ENCODE results near the gene PTPRJ. TPM values are rescaled to one million over a fixed set of nuclear protein-coding genes. Genes with fewer than 3 reads are reported as not detected.
"Not testable (repeated sequence)": the region's sequence is repeated elsewhere in the genome, so short reads cannot be mapped to it uniquely, and the experiment has no call there.

Gene PTPRJ
- total RNA-seq, 1 donor from 2014 or later, result 0.26 TPM

DNA sequence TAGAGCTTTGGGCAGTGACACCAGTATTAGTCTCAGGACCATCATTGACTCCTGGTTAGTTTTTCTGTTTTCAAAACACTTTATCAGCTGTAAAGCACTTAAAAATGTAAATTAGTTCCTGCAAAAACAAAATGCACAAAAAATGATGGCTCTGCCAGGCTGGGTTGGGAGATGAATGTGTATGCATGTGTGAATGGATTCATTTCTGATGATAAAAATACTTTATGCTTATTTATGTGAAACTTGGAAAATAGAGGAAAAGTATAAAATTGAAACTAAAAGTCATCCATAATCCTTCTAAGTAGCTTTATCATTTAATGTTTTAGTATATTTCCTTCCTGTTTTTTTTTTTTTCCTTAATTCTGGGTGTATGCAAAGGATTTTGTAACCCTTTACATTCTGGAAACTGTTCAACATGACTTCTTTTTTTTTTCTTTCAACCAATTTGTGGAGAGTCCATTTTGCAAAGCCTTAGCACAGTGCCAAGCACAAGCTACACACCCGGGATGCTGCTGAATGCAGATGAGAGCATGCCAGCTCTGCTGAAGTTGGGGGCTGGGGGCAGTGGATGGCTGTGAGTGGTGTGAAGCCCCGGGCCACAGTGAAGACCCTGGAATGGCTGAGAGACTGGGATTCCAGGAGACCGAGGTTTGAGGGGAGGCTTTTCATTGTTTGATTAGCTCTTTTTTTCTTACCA, 37.6 kb downstream of the PTPRJ start:
- no peak for DNase-seq (ENCODE audit: low read depth in 2 of 2)

DNA sequence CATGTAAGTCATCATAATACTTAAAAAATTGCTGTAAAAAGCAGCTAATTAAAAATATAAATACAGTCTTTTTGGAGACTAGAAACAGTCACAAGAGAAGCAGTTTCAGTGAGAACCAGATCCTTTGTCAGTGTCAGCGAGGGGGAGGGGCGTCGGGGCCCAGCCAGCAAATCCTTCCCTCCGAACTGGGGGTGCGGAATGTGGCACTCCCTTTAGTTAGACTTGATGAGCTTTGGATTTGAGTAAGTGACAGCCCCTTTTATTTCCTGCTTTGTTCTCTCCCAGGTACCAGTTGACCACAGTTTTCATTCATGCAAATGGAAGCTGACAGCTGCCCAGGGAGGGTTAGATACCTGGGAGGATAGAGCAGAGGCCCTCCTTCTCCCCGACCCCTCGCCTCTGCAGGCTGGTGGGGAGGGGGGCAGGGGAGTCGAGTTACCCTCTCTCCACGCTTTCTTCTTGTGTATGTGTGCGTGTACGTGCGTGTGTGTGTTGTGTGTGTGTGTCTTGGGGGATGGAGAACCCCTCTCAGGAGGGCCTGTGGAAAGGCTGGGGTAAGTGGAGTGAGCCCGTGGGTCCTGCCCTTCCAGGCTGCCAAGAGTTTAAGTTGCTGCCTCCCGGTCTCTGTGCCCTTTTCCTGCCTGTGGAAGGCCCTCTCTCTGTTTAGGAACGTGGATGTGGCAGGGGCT, 38.3 kb downstream of the PTPRJ start:
- DNase-seq (ENCODE audit: low read depth in 2 of 2), result no peak

DNA sequence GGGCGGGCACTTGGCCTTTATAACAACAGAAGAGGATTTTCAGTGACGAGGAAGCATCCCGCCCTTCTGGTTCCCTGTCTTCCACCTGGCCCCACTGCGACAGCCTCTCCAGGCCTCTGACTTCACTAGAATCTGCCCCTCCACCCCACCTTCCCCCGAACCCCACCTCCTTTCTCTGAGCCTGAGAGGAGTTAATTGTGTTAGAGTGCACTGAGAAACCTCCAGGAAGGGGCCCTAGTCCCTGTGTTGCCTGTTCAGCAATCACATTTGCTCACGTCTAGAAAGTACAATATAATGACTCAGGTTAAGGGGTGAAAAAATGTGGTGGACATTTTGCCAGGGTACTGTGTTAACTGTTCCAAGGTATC, 38.8 kb downstream of the PTPRJ start:
- no peak for DNase-seq (ENCODE audit: low read depth in 2 of 2)

DNA sequence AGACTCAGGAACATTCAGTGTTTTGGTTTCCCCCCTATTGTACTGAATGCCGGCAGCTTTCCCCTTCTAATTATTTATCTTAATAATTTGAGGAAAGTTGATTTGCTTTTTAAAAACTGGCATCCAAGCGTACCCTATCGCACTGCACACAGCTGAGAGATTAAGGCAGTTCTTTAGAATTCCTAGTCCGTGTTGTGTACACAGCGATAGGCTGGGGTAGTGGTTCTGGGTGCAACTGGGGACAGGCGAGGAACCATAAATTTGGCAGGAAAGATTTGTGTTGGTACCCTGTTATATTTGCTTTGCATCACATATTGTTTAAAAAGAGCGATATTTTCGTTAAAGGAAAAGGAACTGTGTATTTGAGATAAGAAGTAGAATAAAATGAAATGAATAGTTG, 39.2 kb downstream of the PTPRJ start:
- DNase-seq (ENCODE audit: low read depth in 2 of 2), result no peak

DNA sequence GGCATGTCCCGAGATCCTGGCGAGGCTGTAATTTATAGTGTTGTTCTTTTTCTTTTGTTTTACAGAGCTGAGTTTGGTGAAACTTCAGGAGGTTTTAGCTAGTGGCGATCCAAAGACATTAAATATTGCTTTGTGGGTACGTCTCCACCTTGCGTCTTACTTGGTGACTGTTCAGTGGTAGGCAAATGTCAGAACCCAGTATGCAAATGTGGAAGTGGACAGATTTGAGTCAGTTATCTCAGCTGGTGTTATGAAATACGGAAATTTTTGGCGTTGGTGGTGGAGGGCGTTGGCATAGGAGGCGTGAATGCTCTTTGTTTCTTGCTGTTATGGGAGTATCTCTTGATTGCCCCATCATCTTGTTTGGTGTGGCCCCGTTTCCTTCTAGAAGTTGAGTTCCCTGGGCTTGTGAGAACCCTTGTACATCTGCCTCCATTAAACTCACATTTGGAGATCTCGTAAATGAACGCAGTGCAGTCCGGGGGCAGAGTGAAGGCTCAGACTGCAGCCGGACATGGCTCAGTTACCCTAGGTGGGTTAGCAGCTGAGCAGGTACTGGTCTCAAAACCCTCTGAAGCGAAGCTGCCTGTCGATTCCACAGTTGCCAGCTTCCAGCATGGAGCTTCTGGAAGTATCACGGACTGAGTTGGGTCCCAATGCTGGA, 39.9 kb downstream of the PTPRJ start:
- no peak for DNase-seq (ENCODE audit: low read depth in 2 of 2)

DNA sequence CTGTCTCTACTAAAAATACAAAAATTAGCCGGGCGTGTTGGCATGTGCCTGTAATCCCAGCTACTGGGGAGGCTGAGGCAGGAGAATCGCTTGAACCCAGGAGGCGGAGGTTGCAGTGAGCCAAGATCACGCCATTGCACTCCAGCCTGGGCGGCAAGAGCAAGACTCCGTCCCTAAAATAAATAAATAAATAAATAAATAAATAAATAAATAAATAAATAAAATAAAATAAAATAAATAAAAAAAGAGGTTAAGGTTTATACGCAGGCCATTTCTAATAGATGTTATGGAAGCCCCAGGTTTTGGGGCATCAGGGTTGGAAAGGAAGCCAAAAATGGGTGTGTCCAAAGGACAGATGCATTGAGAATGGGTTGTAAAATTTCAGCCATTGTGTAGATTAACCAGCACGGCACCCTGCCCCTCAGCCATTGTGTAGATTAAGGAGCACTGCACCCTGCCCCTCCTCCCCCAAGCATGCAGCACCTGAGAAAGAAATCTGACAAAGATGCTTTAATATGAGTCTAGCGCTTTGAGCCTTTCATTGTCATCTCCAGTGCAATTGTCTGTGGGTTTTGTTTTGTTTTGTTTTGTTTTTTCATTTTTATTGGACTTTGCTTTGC, 41.0 kb downstream of the PTPRJ start:
- not testable (repeated sequence) for DNase-seq (ENCODE audit: low read depth in 2 of 2)

DNA sequence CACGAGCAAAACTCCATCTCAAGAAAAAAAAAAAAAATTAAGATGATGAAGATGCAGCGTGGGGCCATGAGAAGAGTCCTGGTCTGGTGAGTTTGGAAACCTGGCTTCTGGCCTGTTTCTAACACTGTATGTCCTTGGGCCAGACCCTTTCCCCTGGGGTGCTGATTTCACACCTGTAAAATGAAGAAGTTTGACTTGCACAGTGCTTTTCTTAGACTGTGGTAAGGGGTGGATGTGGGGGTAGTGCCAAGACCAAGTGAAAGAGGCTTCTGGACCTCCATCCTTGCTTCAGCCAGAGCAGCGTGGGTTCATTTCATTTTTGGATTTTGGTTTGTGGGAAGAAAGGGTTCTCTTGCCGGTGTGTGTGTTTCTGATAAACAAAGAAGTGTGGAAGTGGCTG, 42.1 kb downstream of the PTPRJ start:
- no peak for DNase-seq (ENCODE audit: low read depth in 2 of 2)

DNA sequence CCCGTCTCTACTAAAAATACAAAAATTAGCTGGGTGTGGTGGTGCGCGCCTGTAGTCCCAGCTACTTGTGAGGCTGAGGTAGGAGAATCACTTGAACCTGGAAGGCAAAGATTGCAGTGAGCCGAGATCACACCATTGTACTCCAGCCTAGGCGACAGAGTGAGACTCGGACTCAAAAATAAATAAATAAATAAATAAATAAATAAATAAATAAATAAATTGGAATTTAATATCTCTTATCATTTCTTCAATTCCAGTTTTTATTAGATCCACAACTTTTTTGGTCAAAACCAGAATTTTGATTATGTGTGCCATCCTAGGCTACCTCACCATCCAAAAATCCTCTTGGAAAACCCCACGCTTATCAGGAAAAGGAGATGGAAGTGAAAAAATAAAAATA, 43.2 kb downstream of the PTPRJ start:
- DNase-seq (ENCODE audit: low read depth in 2 of 2), result not testable (repeated sequence)

DNA sequence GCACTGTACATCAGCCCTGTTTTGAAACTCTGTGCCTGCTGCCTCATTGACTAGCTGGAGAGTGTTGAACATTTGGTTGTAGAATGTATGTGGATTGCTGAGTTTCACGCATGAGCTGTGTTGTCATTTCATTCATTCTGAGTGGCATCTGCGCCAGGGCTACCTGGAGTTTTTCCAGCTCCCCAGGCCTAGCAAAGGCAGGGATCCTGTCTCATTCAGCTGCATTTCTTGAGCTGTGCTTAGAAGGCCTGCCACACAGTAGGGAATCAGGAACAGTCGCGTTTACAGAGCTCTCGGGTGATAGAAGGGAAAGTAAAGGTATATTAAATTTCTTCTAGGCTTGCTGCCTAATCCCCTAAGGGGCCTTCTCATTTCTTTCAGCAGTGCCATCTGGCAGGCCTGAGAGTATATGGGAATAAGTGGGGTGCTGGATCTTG, 44.3 kb downstream of the PTPRJ start:
- no peak for DNase-seq (ENCODE audit: low read depth in 2 of 2)

DNA sequence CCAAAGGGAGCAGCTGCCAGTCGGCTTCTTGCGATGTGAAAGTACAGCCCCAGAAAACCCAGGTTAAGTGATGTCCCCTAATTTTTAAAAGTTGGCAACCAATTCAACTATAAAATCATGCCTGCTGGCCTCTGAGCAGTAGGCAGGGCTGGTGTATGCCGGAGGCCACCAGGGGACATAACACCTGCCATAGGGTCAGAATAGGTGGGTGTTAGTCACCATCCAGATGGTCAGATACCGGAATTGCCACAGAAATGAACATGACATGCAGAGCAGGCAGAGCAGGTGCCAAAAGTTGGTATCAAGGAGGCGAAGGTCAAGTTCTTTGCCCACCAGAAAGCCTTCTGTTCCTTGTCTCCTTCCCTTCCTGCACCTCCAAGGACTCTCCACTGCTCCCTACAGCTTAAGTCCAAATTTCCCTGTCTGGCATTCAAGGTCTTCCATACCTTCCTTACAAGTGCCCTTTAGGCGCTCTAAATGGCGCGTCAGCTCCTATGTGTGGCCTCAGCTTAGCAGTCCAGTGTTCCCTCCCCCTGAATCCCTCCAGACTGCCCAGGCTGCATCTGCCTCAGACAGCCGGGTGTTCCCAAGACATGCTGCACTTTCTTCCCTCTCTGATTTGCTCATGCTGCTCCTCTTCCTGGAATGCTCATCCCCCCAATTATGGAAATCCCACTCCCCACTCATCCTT, 45.1 kb downstream of the PTPRJ start:
- no peak for DNase-seq (ENCODE audit: low read depth in 2 of 2)

DNA sequence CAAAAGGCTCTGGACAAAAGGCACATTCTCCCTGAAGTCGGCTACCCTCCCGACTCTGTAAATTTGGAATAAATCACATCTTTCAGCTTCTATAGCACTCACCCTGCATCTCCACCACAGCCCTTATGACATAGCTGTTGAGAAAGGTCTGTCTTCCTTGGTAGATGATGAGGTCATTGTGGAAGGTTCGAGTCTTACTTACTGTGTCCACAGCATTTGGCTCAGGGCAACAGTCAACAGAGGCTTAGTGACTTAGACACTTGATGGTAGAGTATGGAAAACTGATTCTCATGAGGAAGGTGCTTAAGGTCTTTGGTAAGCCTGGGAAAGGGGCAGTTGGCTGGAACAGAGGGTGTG, 45.6 kb downstream of the PTPRJ start:
- DNase-seq (ENCODE audit: low read depth in 2 of 2), result no peak

DNA sequence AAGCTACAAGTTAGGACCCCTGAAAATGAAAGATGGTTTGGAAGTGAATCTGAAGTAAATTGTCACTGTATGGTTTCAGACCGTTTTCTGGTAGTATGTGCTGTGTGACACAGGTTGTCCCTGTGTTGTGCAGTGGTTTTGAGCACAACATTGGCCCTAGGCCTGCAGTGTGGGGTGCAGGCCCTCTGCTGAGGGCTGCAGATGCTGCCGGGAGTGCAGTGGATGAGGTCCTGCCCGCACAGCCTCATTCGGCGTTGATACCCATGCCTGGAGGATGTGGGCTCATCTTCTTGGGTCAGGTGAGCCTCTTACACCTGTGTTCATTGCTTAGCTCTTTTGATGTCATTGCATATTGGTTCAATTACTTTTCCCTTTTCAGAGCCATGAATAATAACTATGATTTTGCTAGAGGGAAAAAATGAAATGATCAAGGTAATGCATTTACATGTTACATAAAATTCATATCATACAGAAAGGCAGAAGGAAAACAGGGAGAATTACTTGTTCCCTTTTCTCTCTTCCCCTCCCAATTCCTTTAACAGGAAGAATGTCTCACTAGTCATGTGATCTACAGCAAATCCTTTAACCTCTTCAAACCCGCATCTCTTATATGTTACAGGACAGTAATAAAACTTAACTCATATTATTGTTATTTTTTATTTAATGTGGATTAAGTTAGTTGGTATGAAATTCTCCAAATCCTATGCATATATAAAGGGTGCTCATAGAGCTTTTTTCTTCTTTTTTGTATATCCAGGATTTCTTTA, 48.7 kb downstream of the PTPRJ start:
- no peak for DNase-seq (ENCODE audit: low read depth in 2 of 2)

DNA sequence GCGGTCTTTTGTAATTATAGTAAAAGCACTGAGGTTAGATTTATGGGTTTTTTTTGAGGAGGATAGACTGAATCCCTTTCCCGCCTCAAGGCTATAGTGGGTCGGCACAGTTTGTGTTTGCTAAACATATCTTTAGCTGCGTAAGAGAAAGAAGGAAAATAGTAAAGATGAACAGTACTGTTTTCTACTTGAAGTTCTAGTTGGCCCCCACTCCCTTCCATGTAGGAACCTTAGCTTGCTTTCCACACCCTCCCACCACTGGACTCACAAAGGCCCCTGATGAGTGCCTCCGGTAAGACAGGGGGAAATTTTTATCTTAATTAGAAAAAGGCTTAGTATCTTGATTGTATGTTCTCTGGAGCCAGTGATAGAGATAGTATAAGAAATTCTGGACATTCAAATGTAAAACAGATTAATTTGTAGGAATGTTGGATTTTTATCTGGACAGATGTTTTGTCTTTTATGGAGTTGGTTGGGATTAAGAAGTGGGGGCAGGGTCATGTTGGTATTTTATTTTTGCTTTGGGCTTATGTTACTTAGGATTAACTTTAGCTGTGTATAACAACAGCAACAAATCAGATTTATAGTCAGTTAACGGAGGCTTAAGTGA, 49.4 kb downstream of the PTPRJ start:
- no peak for DNase-seq (ENCODE audit: low read depth in 2 of 2)

DNA sequence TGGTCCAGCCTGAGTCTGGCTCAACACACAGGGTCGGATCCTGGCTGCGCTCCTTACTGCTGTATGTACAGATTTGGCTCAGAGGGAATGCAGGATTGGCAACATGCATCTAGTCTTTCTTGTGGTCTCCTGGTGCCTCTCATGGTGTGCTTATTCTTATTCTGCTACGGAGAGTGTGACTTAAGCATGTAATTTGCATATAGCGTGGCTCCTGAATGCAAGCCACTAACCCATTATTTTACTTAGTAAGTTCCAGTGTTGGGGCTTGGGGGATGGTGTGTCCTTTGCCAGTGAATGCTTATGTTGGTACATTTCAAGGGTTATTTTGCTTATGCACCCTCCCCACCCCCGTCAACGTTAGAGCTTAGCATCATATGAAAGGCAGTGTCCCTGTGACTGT, 51.2 kb downstream of the PTPRJ start:
- no peak for DNase-seq (ENCODE audit: low read depth in 2 of 2)

DNA sequence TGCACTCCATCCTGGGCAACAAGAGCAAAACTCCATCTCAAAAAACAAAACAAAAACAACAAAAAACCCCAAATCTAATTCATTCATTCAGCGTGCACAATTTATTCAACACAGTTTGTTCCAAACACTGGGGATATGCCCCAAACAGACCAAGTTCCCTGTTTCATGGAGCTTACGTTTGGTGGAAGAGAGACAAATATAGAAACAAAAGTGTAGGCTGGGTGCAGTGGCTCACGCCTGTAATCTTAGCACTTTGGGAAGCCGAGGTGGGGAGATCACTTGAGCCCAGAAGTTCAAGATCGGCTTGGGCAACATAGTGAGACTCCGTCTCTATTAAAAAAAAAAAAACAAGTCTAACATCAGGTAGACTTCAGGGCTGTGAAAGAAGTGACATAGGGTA, 52.4 kb downstream of the PTPRJ start:
- no peak for DNase-seq (ENCODE audit: low read depth in 2 of 2)

DNA sequence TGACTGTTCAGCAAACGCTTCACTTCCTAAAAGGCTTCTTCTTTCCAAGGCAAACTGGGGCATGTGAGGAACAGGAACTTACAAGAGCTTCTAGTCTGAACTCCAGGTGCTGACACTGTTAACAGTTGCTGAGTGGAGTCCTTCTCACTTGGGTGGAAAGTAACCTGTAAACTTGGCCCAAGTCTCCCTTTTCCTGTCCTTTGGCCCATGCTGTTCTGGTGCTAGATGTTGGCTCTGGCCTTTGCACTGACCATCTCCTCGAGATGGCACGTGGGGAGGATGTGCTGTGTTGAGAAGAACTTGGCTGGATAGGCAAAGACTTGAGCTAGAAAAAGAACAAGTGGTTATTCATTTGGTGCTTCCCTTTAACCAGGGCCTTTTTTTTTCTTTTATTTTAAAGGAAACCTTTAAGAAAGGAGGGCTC, 53.6 kb downstream of the PTPRJ start:
- no peak for DNase-seq (ENCODE audit: low read depth in 2 of 2)

DNA sequence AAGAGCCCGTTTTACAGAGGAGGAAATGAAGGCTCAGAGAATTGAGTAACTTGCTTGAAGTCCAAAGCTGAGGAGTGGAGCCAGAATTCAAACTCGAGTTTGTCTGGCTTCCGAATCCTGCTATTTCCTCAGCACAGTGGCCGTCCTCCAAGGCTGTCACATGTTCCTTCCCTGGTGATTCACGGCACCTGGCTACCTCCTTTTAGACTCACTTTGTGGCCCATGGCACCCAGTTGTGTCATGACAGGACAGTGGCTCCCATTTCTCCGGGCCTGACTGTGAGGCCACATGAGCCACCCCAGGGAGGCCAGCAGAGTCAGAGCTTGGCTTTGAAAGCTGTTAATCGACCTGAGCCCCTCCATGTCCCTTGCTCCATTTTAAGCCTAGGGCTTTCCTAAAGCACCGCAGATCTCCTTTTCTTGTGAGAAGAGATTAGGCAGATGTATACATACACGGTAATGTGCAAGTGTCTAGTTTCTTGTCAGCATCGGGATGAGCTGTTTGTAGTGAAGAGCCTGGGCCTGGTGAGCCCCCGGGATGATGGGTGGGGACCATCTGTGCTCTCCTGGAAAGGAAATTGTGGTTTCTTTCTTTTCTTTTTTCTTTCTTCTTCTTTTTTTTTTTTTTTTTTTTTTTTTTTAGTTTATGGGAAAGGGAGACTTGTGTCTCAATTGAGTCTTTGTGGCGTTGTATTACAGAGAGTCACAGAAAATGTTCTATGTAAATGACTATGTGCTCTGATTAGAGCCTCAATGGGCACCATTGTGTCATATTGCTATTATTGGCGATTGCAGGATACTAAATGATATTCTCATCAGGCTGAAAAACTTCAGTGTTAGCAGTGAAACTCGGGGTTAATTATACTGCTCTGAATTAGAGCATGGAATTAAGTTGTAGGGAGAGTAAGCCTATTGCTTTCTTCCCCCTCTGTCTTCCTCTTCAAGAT, 54.8 kb downstream of the PTPRJ start:
- DNase-seq (ENCODE audit: low read depth in 2 of 2), result no peak

DNA sequence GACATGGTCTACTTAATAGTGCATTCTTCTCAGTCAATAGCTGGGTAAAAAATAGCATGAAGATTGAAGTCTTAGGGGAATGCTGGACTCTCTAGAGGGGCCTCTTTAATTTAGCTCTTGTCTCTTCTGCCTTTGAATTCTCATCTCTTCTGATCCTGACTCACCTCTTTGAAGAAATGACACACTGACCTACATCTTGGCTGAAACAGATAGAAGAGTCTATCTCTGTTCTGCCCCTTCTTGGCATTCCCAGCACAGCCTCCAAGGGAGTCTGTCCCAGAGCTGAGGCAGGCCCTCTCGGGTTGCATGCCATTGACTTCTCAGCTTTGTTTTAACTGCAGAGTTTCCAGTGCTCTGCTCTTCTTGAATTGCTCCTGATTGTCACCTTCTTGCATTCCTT, 55.7 kb downstream of the PTPRJ start:
- no peak for DNase-seq (ENCODE audit: low read depth in 2 of 2)

DNA sequence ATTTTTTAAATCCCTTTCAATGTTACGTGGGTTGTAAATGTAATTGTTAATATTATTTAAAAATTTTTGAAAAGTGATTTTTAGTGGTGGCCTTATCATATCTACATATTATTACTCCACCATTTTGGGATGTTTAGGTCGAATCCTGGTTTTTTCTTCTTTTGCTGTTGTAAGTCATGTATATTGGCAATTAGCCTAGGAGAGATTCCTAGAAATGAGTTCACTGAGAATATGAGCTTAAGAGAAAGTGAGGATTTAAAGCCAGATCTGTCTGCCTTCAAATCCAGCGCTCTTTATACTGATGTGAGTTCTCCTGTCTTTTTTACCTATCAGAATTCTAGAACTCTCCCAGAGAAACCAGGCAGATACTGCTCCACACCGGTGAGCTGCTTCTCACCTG, 56.1 kb downstream of the PTPRJ start:
- no peak for DNase-seq (ENCODE audit: low read depth in 2 of 2)
